NT2/D1 (cell line): ENCODE results near the gene MRPL42.
A peak's percentile ranks its signal among the peaks of the same experiment; 100 is the strongest.

Experiments used
- DNase-seq: peaks from one replicate; pipeline ENCODE4 v3.0.0-alpha.2; 2011; ENCODE audit warnings: low read depth, low spot score
- H3K27me3 ChIP-seq: 2 replicates; pipeline ENCODE4 v1.6.0; 2011; ENCODE audit warnings: mild to moderate bottlenecking; ENCODE audit not compliant: insufficient read length, insufficient read depth
- H3K36me3 ChIP-seq: 2 replicates; pipeline ENCODE4 v1.6.1; 2011; ENCODE audit warnings: mild to moderate bottlenecking, low read length, mixed read lengths; ENCODE audit not compliant: insufficient read depth, insufficient read length
- H3K4me1 ChIP-seq: 2 replicates; pipeline ENCODE4 v1.5.1; 2011; ENCODE audit not compliant: insufficient read depth, insufficient read length
- H3K4me3 ChIP-seq: 2 replicates; pipeline ENCODE4 v1.5.1; 2011; ENCODE audit warnings: low read depth; ENCODE audit not compliant: insufficient read length
- H3K9ac ChIP-seq: 2 replicates; pipeline ENCODE4 v1.6.0; 2011; ENCODE audit warnings: low read depth; ENCODE audit not compliant: insufficient read length
- H3K9me3 ChIP-seq: 2 replicates; pipeline ENCODE4 v1.5.1; 2011; ENCODE audit warnings: mild to moderate bottlenecking, low read length; ENCODE audit not compliant: insufficient read depth
- SUZ12 ChIP-seq: IDR thresholded peaks from 2 replicates; pipeline ENCODE4 v1.6.1; 2011; ENCODE audit not compliant: insufficient read length, insufficient read depth; ENCODE audit errors: extremely low read depth
- YY1 ChIP-seq: IDR thresholded peaks from 2 replicates; pipeline ENCODE4 v1.6.1; 2011; ENCODE audit not compliant: insufficient read length, insufficient read depth
- ZNF274 ChIP-seq: IDR thresholded peaks from 2 replicates; pipeline ENCODE4 v1.6.1; 2011; ENCODE audit warnings: mild to moderate bottlenecking, low read depth, low read length

The MRPL42 gene

GRCh38 chr12:93465841-93466240 is 1.5 kb upstream of the MRPL42 start:
- Histone ChIP-seq H3K9ac (no peak overlapping the region), H3K4me3 (no peak overlapping the region), H3K27me3 (no peaks in the 10 kb centered on the region), H3K9me3 (no peaks in the 10 kb centered on the region), H3K4me1 (no peaks in the 10 kb centered on the region), H3K36me3 (peaks cover 20% of the 10 kb centered on the region)
- no peak for DNase-seq
- no peak for TF ChIP-seq YY1
- TF ChIP-seq ZNF274 = no peak
- no peak for TF ChIP-seq SUZ12

- Histone ChIP-seq H3K36me3 (peaks cover 30% of the 10 kb centered on the region), H3K27me3 (no peaks in the 10 kb centered on the region), H3K9me3 (no peaks in the 10 kb centered on the region), H3K4me3 (no peak overlapping the region), H3K4me1 (no peaks in the 10 kb centered on the region), H3K9ac (no peak overlapping the region)
- DNase-seq = no peak
- no peak for TF ChIP-seq SUZ12
- no peak for TF ChIP-seq ZNF274
- TF ChIP-seq YY1 = no peak
Measured at GRCh38 chr12:93466625-93467350, 526 bp upstream of the MRPL42 start.

GRCh38 chr12:93468008-93468371 is 676 bp downstream of the MRPL42 start:
- Histone ChIP-seq H3K36me3 (peaks cover 39% of the 10 kb centered on the region), H3K4me1 (no peaks in the 10 kb centered on the region), H3K27me3 (no peaks in the 10 kb centered on the region), H3K4me3 (peak overlapping the region; percentile 97), H3K9me3 (no peaks in the 10 kb centered on the region), H3K9ac (peak overlapping the region; percentile 98)
- TF ChIP-seq SUZ12 (no peak), YY1 (no peak), ZNF274 (no peak)
- no peak for DNase-seq

- peaks cover 52% of the 10 kb centered on the region for H3K36me3 ChIP-seq
- no peak overlapping the region for H3K9ac ChIP-seq
- H3K27me3 ChIP-seq = no peaks in the 10 kb centered on the region
- TF ChIP-seq ZNF274 = no peak
- no peak for TF ChIP-seq SUZ12
- TF ChIP-seq YY1 = no peak
- H3K4me3 ChIP-seq = no peak overlapping the region
- no peaks in the 10 kb centered on the region for H3K4me1 ChIP-seq
- H3K9me3 ChIP-seq = no peaks in the 10 kb centered on the region
- DNase-seq = no peak
Measured at GRCh38 chr12:93469386-93469785, 2.1 kb downstream of the MRPL42 start.

- Histone ChIP-seq H3K4me1 (no peaks in the 10 kb centered on the region), H3K9me3 (no peaks in the 10 kb centered on the region), H3K9ac (no peak overlapping the region), H3K4me3 (no peak overlapping the region), H3K36me3 (peaks cover 79% of the 10 kb centered on the region), H3K27me3 (no peaks in the 10 kb centered on the region)
- TF ChIP-seq ZNF274 (no peak), YY1 (no peak)
- DNase-seq = no peak
Measured at GRCh38 chr12:93476555-93476954, 9.2 kb downstream of the MRPL42 start.

- TF ChIP-seq YY1 (no peak), ZNF274 (no peak), SUZ12 (no peak)
- Histone ChIP-seq H3K9me3 (no peaks in the 10 kb centered on the region), H3K27me3 (no peaks in the 10 kb centered on the region), H3K36me3 (peaks cover 86% of the 10 kb centered on the region), H3K4me3 (no peak overlapping the region), H3K9ac (no peak overlapping the region), H3K4me1 (no peaks in the 10 kb centered on the region)
- no peak for DNase-seq
Measured at GRCh38 chr12:93482721-93483120, 15.4 kb downstream of the MRPL42 start.

- no peak overlapping the region for H3K4me3 ChIP-seq
- DNase-seq = no peak
- no peak overlapping the region for H3K9ac ChIP-seq
- H3K4me1 ChIP-seq = no peaks in the 10 kb centered on the region
- no peaks in the 10 kb centered on the region for H3K27me3 ChIP-seq
- H3K36me3 ChIP-seq = peaks cover 86% of the 10 kb centered on the region
- H3K9me3 ChIP-seq = no peaks in the 10 kb centered on the region
- TF ChIP-seq ZNF274 = no peak
- TF ChIP-seq SUZ12 = no peak
- TF ChIP-seq YY1 = no peak
Measured at GRCh38 chr12:93483151-93483807, 16.0 kb downstream of the MRPL42 start.
